ENCODE results near the gene FAM47C. TPM values are rescaled to one million over a fixed set of nuclear protein-coding genes. Genes with fewer than 3 reads are reported as not detected.
"Not testable (repeated sequence)": the region's sequence is repeated elsewhere in the genome, so short reads cannot be mapped to it uniquely, and the experiment has no call there.

FAM47C gene
- total and polyA plus RNA-seq, 10 of the 15 experiments (the other 5 are each of a cell fraction or from before 2014, with no cell fraction given), result not detected

DNA sequence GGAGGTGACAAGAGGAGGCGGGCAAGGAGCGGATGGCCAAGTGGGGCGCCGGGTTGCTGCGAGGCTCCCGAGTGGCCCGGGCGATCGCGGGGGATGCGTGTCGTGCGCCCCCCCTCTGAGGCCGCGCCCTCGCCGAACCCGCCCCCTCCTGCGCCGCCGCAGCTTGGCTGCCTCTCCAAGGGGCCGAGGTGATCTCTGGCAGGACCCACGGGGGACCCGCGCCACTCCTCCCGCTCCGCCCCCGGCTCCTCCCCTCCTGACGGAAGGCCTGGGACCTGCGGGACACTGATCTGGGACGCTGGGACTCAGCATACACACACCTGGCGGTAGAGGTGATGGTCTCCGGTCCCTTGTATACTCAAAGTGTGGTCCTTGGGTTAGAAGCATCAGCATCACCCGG is 21.9 kb upstream of the FAM47C start:
- BruUV-seq (replicated peaks), result no TSS peak
- FAIRE-seq, result no peak
- Histone ChIP-seq H2AFZ (ENCODE audit: control insufficient read depth, low read depth, low read length) (no peak overlapping the region), H3K4me2 (ENCODE audit: control insufficient read depth, insufficient read depth) (no peak overlapping the region), H3K36me3 (ENCODE audit: control insufficient read depth in 2 of 2, insufficient read depth in 2 of 2, low read length in 1 of 2) (no peaks in the 10 kb centered on the region), H3K4me1 (ENCODE audit: control insufficient read depth, insufficient read depth, low read length) (no peaks in the 10 kb centered on the region), H3K9me3 (replicated peaks; ENCODE audit: control insufficient read depth, insufficient read depth, low read length) (no peaks in the 10 kb centered on the region), H3K27me3 (replicated peaks in 1 of 2; ENCODE audit: control insufficient read depth in 2 of 2, insufficient read depth in 2 of 2, low read length in 1 of 2) (no peaks in the 10 kb centered on the region), H3K27ac (ENCODE audit: control insufficient read depth, insufficient read depth) (no peak overlapping the region), H4K20me1 (ENCODE audit: control insufficient read depth, insufficient read depth) (no peaks in the 10 kb centered on the region), H3K9ac (ENCODE audit: control insufficient read depth, insufficient read depth, low read length) (no peak overlapping the region), H3K4me3 (no peak overlapping the region), H3K79me2 (ENCODE audit: control insufficient read depth, insufficient read depth, low read length) (no peaks in the 10 kb centered on the region)
- intact Hi-C loops (cut with micrococcal nuclease; ENCODE audit: unreplicated experiment) (no loop called here), in situ Hi-C loops (cut with MboI) (no loop called here)
- SMC1A ChIA-PET (ENCODE audit: uncharacterized antibody, unreplicated experiment), result no interaction called here
- POLR2A ChIA-PET, result no interaction called here
- DNase-seq (ENCODE audit: low read depth, low spot score), result no peak
- ATAC-seq, result no peak
- RAD21 ChIA-PET (ENCODE audit: unreplicated experiment), result no interaction called here
- no peak for TF ChIP-seq SIX5 (IDR thresholded peaks at IDR 0.05; ENCODE audit: low read depth, low read length, severe bottlenecking)
- TF ChIP-seq, protein P1, sequence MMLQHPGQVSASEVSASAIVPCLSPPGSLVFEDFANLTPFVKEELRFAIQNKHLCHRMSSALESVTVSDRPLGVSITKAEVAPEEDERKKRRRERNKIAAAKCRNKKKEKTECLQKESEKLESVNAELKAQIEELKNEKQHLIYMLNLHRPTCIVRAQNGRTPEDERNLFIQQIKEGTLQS (IDR thresholded peaks at IDR 0.05; ENCODE audit: borderline replicate concordance, extremely low read depth, low read depth, low read length), result no peak
- TF ChIP-seq, protein P2, sequence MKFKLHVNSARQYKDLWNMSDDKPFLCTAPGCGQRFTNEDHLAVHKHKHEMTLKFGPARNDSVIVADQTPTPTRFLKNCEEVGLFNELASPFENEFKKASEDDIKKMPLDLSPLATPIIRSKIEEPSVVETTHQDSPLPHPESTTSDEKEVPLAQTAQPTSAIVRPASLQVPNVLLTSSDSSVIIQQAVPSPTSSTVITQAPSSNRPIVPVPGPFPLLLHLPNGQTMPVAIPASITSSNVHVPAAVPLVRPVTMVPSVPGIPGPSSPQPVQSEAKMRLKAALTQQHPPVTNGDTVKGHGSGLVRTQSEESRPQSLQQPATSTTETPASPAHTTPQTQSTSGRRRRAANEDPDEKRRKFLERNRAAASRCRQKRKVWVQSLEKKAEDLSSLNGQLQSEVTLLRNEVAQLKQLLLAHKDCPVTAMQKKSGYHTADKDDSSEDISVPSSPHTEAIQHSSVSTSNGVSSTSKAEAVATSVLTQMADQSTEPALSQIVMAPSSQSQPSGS (IDR thresholded peaks at IDR 0.05; ENCODE audit: low read length), result no peak
- no peak for TF ChIP-seq LARP7 (IDR thresholded peaks at IDR 0.05)
- no peak for TF ChIP-seq MXI1 (IDR thresholded peaks at IDR 0.05; ENCODE audit: low read depth, low read length)
- no peak for TF ChIP-seq BCL11A (IDR thresholded peaks at IDR 0.05; ENCODE audit: low read depth, low read length)
- no peak for TF ChIP-seq ZNF207 (IDR thresholded peaks at IDR 0.05; ENCODE audit: borderline replicate concordance)
- TF ChIP-seq FOXK2 (IDR thresholded peaks at IDR 0.05), result no peak
- no peak for TF ChIP-seq SP1 (IDR thresholded peaks at IDR 0.05; ENCODE audit: low read depth, low read length)
- TF ChIP-seq HDAC6 (IDR thresholded peaks at IDR 0.05; ENCODE audit: unreplicated experiment), result no peak
- TF ChIP-seq ZBED1 (IDR thresholded peaks at IDR 0.05; ENCODE audit: borderline replicate concordance), result no peak
- no peak for TF ChIP-seq DPF2 (IDR thresholded peaks at IDR 0.05)
- WGBS (ENCODE audit: insufficient coverage, insufficient replicate concordance, low lambda C conversion rate, missing lambda C conversion rate), result 39% methylated on average over 9 of the region's 34 CpGs
- CTCF ChIA-PET, result no interaction called here

DNA sequence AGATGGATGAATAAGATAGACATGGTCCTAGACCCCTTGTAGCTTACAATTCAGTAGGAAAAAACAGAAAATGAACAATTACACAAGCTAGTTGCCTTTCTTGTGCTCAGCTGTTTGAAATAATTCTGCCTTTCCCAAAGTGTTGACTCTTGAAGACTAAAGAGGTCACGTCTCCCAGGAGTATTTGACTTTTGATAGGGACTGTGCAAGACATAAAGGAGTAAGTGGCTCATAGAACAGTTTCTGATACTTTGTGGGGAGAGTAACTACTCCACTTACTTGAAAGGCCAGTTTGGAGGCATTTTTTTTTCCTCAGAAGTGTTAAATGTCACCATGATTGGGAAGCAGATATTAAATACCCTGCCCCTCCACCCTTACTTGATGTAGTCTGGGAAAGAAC is 21.0 kb upstream of the FAM47C start:
- CTCF ChIA-PET, result not testable (repeated sequence)
- FAIRE-seq, result peak; percentile 41

More for the DNA sequence above, 21.0 kb upstream of the FAM47C start:
- H2AFZ ChIP-seq (ENCODE audit: control insufficient read depth, low read depth, low read length); H4K20me1 ChIP-seq (ENCODE audit: control insufficient read depth, insufficient read depth); H3K27ac ChIP-seq (ENCODE audit: control insufficient read depth, insufficient read depth); H3K4me1 ChIP-seq (ENCODE audit: control insufficient read depth, insufficient read depth, low read length); ATAC-seq; SMC1A ChIA-PET (ENCODE audit: uncharacterized antibody, unreplicated experiment); in situ Hi-C loops (cut with MboI); H3K79me2 ChIP-seq (ENCODE audit: control insufficient read depth, insufficient read depth, low read length); RAD21 ChIA-PET (ENCODE audit: unreplicated experiment); BruUV-seq (replicated peaks); H3K9me3 ChIP-seq (replicated peaks; ENCODE audit: control insufficient read depth, insufficient read depth, low read length); H3K36me3 ChIP-seq (ENCODE audit: control insufficient read depth in 2 of 2, insufficient read depth in 2 of 2, low read length in 1 of 2); H3K4me3 ChIP-seq; POLR2A ChIA-PET; H3K4me2 ChIP-seq (ENCODE audit: control insufficient read depth, insufficient read depth); H3K27me3 ChIP-seq (replicated peaks in 1 of 2; ENCODE audit: control insufficient read depth in 2 of 2, insufficient read depth in 2 of 2, low read length in 1 of 2); H3K9ac ChIP-seq (ENCODE audit: control insufficient read depth, insufficient read depth, low read length); DNase-seq (ENCODE audit: low read depth, low spot score); intact Hi-C loops (cut with micrococcal nuclease; ENCODE audit: unreplicated experiment): not testable (repeated sequence)
- WGBS (ENCODE audit: insufficient coverage, insufficient replicate concordance, low lambda C conversion rate, missing lambda C conversion rate), result no CpG with 5 or more reads among the region's 1 CpG

Data from GM12878 (cell line).